D341Med (cell line): Measurements from ENCODE around the gene INSYN1.
"Not testable (repeated sequence)": the region's sequence is repeated elsewhere in the genome, so short reads cannot be mapped to it uniquely, and the experiment has no call there.

Source experiments
- DNase-seq: peaks from one replicate; pipeline ENCODE4 v3.0.0; 2012; ENCODE audit warnings: low spot score

Gene INSYN1

DNA sequence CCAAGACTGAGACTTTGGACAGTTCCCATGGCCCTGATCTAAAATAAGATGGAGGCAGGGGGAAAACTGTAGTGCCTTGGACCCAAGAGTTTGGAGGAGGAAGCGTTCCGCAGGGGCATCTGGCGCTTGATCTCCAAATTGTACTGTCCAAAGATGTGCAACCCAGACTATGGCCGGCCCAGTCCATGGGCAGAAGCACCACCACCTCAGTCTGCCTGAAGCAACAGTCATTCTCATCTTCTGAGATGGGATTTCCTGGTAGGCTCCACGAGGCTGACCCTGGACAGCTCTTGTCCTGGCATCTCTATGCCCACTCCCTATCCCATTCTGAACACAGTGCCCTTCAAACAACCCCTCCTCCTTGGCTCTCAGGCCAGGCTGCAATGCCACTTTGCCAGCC, 3.6 kb downstream of the INSYN1 start:
- DNase-seq: no peak

- no peak for DNase-seq
Observed at GRCh38 chr15:73748730-73749129, 4.4 kb downstream of the INSYN1 start.

GRCh38 chr15:73747847-73748590, 5.1 kb downstream of the INSYN1 start:
- no peak for DNase-seq

- no peak for DNase-seq
Observed at GRCh38 chr15:73746883-73747282, 6.3 kb downstream of the INSYN1 start.

GRCh38 chr15:73746261-73746660, 6.9 kb downstream of the INSYN1 start:
- no peak for DNase-seq

- no peak for DNase-seq
Observed at GRCh38 chr15:73745073-73745472, 8.1 kb downstream of the INSYN1 start.

GRCh38 chr15:73744293-73744692, 8.9 kb downstream of the INSYN1 start:
- no peak for DNase-seq

GRCh38 chr15:73741321-73741836, 11.8 kb downstream of the INSYN1 start:
- no peak for DNase-seq

- DNase-seq: no peak
Observed at GRCh38 chr15:73740152-73741048, 12.8 kb downstream of the INSYN1 start.

GRCh38 chr15:73737535-73737934, 15.6 kb downstream of the INSYN1 start:
- no peak for DNase-seq

- no peak for DNase-seq
Observed at GRCh38 chr15:73732930-73733329, 20.2 kb downstream of the INSYN1 start.

- DNase-seq: not testable (repeated sequence)
Observed at GRCh38 chr15:73732051-73732450, 21.1 kb downstream of the INSYN1 start.

DNA sequence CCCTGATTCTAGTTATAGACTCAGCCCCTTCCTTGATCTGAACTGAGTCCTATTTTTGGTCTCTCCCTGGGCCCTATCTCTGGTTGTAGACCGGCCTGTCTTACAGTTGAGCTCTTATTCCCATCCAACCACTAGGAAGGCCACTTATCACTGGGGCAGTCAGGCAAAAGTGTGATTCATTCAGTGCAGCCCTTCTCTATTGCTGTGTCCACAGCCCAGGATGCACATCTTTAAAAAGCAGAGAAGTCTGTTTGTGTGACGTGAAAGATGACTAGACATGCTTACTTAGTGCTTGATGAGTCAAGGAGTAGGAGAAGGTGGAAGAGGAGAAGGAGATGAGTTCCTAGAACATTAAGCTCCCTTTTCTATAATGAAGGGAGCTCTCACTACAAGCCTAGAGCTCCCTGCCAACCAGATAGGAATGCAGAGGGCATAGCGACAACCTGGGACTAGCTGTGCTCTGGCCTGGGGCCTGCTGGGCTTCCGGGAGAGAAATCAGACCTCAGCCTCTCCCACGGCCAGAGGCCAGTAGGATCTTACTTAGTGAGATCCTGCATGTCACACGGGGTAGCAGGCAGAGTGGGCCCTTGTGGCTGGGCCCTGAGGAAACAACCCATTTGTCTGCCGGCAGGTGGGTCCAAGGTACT, 25.7 kb downstream of the INSYN1 start:
- no peak for DNase-seq

GRCh38 chr15:73724212-73724611, 28.9 kb downstream of the INSYN1 start:
- no peak for DNase-seq

DNA sequence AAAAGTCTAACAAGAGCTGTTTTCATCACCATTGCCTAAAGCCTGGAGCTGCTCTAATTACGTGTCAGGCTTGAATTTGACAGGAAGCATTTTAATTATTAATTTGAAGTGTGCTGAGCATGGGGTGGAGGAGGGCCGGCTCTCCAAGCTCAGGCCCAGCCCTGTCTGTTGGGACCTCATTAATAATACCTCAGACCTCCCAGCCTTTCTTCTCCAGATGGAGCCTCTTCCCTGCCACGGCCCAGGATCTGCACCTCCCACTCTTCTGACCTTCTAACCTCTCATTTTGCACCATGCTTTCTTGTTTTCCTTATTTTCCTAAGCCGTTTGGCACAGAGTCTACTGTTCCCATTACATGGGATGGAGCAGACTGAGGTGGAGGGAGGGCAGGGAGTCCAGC, 30.0 kb downstream of the INSYN1 start:
- no peak for DNase-seq

- no peak for DNase-seq
Observed at GRCh38 chr15:73722425-73722824, 30.7 kb downstream of the INSYN1 start.

- DNase-seq: no peak
Observed at GRCh38 chr15:73718694-73719093, 34.5 kb downstream of the INSYN1 start.

GRCh38 chr15:73717802-73718201, 35.3 kb downstream of the INSYN1 start:
- DNase-seq: peak; percentile 46

- no peak for DNase-seq
Observed at GRCh38 chr15:73717206-73717605, 35.9 kb downstream of the INSYN1 start.

DNA sequence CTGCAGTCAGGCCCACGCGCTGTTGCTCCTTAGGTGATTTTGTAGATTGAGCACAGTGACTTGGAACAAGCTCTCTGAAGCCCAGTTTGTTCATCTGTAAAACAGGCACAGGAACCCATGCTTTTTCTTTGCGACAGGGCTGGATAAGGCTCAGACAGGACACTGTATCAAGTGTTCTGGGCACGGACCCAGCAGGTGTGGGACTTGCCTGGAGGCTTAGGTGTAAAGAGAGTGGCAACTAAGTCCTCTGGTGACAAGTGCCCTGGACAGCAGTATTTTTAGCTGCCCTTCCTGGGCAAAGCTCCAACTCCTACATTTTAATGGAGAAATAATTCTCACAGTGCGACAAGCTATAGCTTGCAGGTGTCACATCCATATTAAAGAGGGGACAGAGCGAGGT, 36.7 kb downstream of the INSYN1 start:
- DNase-seq: no peak

DNA sequence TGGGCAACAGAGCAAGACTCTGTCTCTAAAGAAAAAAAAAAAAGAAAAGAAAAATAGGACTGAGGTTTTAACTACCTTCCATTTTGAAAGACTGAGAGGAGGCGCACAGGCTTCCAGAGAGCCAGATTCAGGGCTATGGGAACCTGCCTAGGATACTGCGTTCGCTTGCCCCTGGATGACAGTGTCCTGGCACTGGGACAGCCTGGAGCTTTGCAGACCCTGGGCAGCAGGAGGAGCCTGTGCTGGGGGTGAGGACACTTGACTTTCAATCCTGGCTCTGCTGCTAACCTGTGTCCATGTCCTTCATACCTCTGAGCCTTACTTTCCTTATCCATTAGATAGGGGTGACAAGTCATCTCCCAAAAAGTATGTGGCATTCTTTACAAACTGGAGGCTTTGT, 37.7 kb downstream of the INSYN1 start:
- DNase-seq: no peak

- no peak for DNase-seq
Observed at GRCh38 chr15:73714695-73715301, 38.4 kb downstream of the INSYN1 start.
